ENCODE measurements around the gene HOXC9.

GRCh38 chr12:54009171-54010052 lies 9.5 kb downstream of the HOXC9 start:
- TF ChIP-seq POLR2AphosphoS5 (IDR thresholded peaks at IDR 0.05) (no peak), CTCF (IDR thresholded peaks at IDR 0.05) (no peak)

Measured in upper lobe of left lung (tissue), 4 donors.